ENCODE measurements around the gene ANKIB1.
A peak's percentile ranks its signal among the peaks of the same experiment; 100 is the strongest.
"Not testable (repeated sequence)": the region's sequence is repeated elsewhere in the genome, so short reads cannot be mapped to it uniquely, and the experiment has no call there.

ANKIB1 gene

GRCh38 chr7:92404170-92404614 lies 158.4 kb downstream of the ANKIB1 start:
- TF ChIP-seq, protein P1, sequence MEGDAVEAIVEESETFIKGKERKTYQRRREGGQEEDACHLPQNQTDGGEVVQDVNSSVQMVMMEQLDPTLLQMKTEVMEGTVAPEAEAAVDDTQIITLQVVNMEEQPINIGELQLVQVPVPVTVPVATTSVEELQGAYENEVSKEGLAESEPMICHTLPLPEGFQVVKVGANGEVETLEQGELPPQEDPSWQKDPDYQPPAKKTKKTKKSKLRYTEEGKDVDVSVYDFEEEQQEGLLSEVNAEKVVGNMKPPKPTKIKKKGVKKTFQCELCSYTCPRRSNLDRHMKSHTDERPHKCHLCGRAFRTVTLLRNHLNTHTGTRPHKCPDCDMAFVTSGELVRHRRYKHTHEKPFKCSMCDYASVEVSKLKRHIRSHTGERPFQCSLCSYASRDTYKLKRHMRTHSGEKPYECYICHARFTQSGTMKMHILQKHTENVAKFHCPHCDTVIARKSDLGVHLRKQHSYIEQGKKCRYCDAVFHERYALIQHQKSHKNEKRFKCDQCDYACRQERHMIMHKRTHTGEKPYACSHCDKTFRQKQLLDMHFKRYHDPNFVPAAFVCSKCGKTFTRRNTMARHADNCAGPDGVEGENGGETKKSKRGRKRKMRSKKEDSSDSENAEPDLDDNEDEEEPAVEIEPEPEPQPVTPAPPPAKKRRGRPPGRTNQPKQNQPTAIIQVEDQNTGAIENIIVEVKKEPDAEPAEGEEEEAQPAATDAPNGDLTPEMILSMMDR (IDR thresholded peaks at IDR 0.05; ENCODE audit: low read depth, low read length): no peak
- peak; percentile 7 to 12 for DNase-seq (ENCODE audit: low read depth in 2 of 2)
- H3K4me3 ChIP-seq (replicated peaks in 1 of 2; ENCODE audit: low read depth in 2 of 2, low read length in 2 of 2): no peak overlapping the region

GRCh38 chr7:92409357-92409756 lies 163.6 kb downstream of the ANKIB1 start:
- no peak overlapping the region for H3K4me3 ChIP-seq (replicated peaks in 1 of 2; ENCODE audit: low read depth in 2 of 2, low read length in 2 of 2)
- TF ChIP-seq, protein P1 (IDR thresholded peaks at IDR 0.05; ENCODE audit: low read depth, low read length): no peak

GRCh38 chr7:92410162-92410561 lies 164.4 kb downstream of the ANKIB1 start:
- H3K4me3 ChIP-seq (replicated peaks in 1 of 2; ENCODE audit: low read depth in 2 of 2, low read length in 2 of 2); DNase-seq (ENCODE audit: low read depth in 2 of 2): not testable (repeated sequence)

More at GRCh38 chr7:92409357-92409756, 163.6 kb downstream of the ANKIB1 start:
- DNase-seq (ENCODE audit: low read depth in 2 of 2): no peak

- TF ChIP-seq, protein P1 (IDR thresholded peaks at IDR 0.05; ENCODE audit: low read depth, low read length): no peak
- DNase-seq (ENCODE audit: low read depth in 2 of 2): no peak
- no peak overlapping the region for H3K4me3 ChIP-seq (replicated peaks in 1 of 2; ENCODE audit: low read depth in 2 of 2, low read length in 2 of 2)
Measured at GRCh38 chr7:92412745-92413144, 167.0 kb downstream of the ANKIB1 start.

DNA sequence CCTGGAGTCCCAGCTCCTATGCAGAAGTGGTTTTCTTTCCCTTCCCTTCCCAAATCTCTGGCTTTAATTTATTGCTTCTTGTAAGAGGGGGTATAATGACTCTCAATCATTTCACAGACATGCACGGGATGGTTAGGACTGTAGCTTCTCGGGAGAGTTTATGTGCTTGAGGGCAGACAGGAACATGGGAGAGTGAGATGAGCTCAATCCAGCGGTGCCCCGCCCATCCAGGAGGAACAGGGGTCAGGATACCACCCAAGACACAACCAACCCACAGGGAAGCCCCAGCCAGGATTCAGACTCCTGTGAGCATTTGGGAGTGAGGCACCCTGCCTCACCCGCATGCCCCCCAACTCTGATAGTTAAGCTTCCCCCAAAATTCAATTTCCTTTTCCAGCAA lies 167.8 kb downstream of the ANKIB1 start:
- DNase-seq (ENCODE audit: low read depth in 2 of 2): no peak
- H3K4me3 ChIP-seq (replicated peaks in 1 of 2; ENCODE audit: low read depth in 2 of 2, low read length in 2 of 2): no peak overlapping the region
- TF ChIP-seq, protein P1 (IDR thresholded peaks at IDR 0.05; ENCODE audit: low read depth, low read length): no peak

- peak in 1 of 2 donors; percentile 8 for DNase-seq (ENCODE audit: low read depth in 2 of 2)
- no peak overlapping the region for H3K4me3 ChIP-seq (replicated peaks in 1 of 2; ENCODE audit: low read depth in 2 of 2, low read length in 2 of 2)
- TF ChIP-seq, protein P1 (IDR thresholded peaks at IDR 0.05; ENCODE audit: low read depth, low read length): no peak
Measured at GRCh38 chr7:92415225-92415624, 169.5 kb downstream of the ANKIB1 start.

DNA sequence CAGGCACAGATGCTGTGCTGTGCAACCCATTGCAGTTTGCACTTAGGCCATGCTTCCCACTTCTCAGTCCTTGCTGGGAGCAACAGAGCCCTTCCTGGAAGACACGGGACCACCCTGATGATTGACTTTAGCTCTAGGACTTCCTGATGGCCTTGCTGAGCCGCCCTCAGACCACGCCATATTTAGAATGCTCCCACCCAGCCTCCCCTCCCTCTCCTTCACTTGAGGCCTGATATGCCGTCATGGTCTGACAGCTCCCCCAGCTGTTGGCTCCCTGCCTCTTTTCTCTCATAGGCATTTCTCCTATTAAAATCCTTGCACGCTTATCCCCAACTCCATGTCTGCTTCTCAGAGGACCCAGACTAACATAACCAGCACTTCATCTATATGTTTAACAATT lies 172.1 kb downstream of the ANKIB1 start:
- no peak overlapping the region for H3K4me3 ChIP-seq (replicated peaks in 1 of 2; ENCODE audit: low read depth in 2 of 2, low read length in 2 of 2)
- TF ChIP-seq, protein P1 (IDR thresholded peaks at IDR 0.05; ENCODE audit: low read depth, low read length): no peak
- DNase-seq (ENCODE audit: low read depth in 2 of 2): no peak

Data from cardiac fibroblast (primary cell).